H1 (cell line): ENCODE results near the gene PDE4B. TPM values are rescaled to one million over a fixed set of nuclear protein-coding genes. Genes with fewer than 3 reads are reported as not detected.

Source experiments
- CTCF ChIA-PET: fragments of 300-600 bp; sonication (Branson Sonifier 250); formaldehyde crosslinking; loops from one replicate; lab custom pipeline; 2021; ENCODE audit not compliant: partially characterized antibody; lab: Charles Lee
- POLR2A ChIA-PET: fragments of 300-600 bp; sonication (Branson Sonifier 250); formaldehyde crosslinking; loops from one replicate; lab custom pipeline; 2021; ENCODE audit warnings: inconsistent platforms; ENCODE audit not compliant: partially characterized antibody; lab: Charles Lee
- DNase-seq, 2 experiments: peaks; one replicate each; pipeline versions ENCODE4 v3.0.0 to v3.0.0-alpha.2; 2010 to 2022; ENCODE audit warnings: low spot score in 2 of 2, low read depth in 1 of 2, mixed read lengths in 1 of 2
- FAIRE-seq: peaks from 2 replicates; lab custom pipeline; 2011; peaks lifted over from hg19 to GRCh38; lab: Jason Lieb, UNC
- H2AFZ ChIP-seq: 2 replicates; pipeline ENCODE4 v1.8.1; 2012; ENCODE audit warnings: low read length, inconsistent platforms
- H2AK5ac ChIP-seq: 2 replicates; pipeline ENCODE4 v1.6.1; 2013; ENCODE audit warnings: low read depth, low read length
- H2BK120ac ChIP-seq: replicated peaks from 2 replicates; pipeline ENCODE3; 2013; ENCODE audit warnings: low read depth, low read length, inconsistent platforms
- H2BK12ac ChIP-seq: 2 replicates; pipeline ENCODE4 v1.6.1; 2013; ENCODE audit warnings: low read depth, low read length
- H2BK15ac ChIP-seq: 2 replicates; pipeline ENCODE4 v1.6.1; 2013; ENCODE audit warnings: low read length
- H2BK20ac ChIP-seq: 2 replicates; pipeline ENCODE4 v1.6.1; 2013; ENCODE audit warnings: low read length
- H2BK5ac ChIP-seq: 2 replicates; pipeline ENCODE4 v1.6.1; 2013; ENCODE audit warnings: low read depth, low read length
- H3K14ac ChIP-seq: 2 replicates; pipeline ENCODE4 v1.6.1; 2013; ENCODE audit warnings: inconsistent platforms; ENCODE audit not compliant: insufficient read length
- H3K18ac ChIP-seq: 2 replicates; pipeline ENCODE4 v1.6.1; 2013; ENCODE audit warnings: low read length; ENCODE audit errors: extremely low read depth
- H3K23ac ChIP-seq: 2 replicates; pipeline ENCODE4 v1.6.1; 2013; ENCODE audit warnings: inconsistent platforms; ENCODE audit not compliant: insufficient read length
- H3K23me2 ChIP-seq: 2 replicates; pipeline ENCODE4 v1.6.1; 2013; ENCODE audit warnings: low read depth, low read length
- H3K27ac ChIP-seq: 2 replicates; pipeline ENCODE4 v1.6.1; 2011; ENCODE audit warnings: low read depth, low read length, inconsistent platforms
- H3K27me3 ChIP-seq, 4 experiments: replicated peaks in 1 of 4; 1 replicate in 1 of 4; 2 replicates in 3 of 4; pipeline versions ENCODE4 v1.6.1 to v1.8.1; 2011 to 2013; ENCODE audit warnings: low read length in 3 of 4, mild to moderate bottlenecking in 3 of 4, inconsistent platforms in 2 of 4, mixed read lengths in 2 of 4, moderate library complexity in 1 of 4; ENCODE audit not compliant: control insufficient read depth in 3 of 4, insufficient read depth in 3 of 4; ENCODE audit errors: extremely low read depth in 1 of 4
- H3K36me3 ChIP-seq, 4 experiments: 2 replicates each; pipeline versions ENCODE4 v1.6.1 to v1.8.1; 2011 to 2013; ENCODE audit warnings: mild to moderate bottlenecking in 4 of 4, low read length in 3 of 4, moderate library complexity in 2 of 4, control low read depth in 1 of 4, inconsistent platforms in 1 of 4; ENCODE audit not compliant: insufficient read depth in 4 of 4, control insufficient read depth in 2 of 4
- H3K4ac ChIP-seq: replicated peaks from 2 replicates; pipeline ENCODE3; 2013; ENCODE audit warnings: low read length, low read depth, mixed read lengths, inconsistent platforms; ENCODE audit not compliant: insufficient read length
- H3K4me1 ChIP-seq, 4 experiments: replicated peaks in 1 of 4; 1 replicate in 1 of 4; 2 replicates in 3 of 4; pipeline versions ENCODE4 v1.6.1 to v1.8.1; 2011 to 2013; ENCODE audit warnings: low read length in 3 of 4, inconsistent platforms in 2 of 4, mixed read lengths in 1 of 4; ENCODE audit not compliant: insufficient read depth in 4 of 4, control insufficient read depth in 3 of 4
- H3K4me2 ChIP-seq, 2 experiments: 2 replicates each; pipeline versions ENCODE4 v1.6.1 to v1.8.1; 2011 to 2013; ENCODE audit warnings: low read depth in 2 of 2, low read length in 2 of 2, control low read depth in 1 of 2, inconsistent platforms in 1 of 2, mild to moderate bottlenecking in 1 of 2; ENCODE audit not compliant: insufficient read depth in 1 of 2
- H3K4me3 ChIP-seq, 4 experiments: fragments of 200-600, 300-600 bp in 1 of 4; sonication (generic), shearing (Covaris generic), sonication (Bioruptor Twin) in 1 of 4; 2 replicates each; pipeline versions ENCODE4 v1.5.1 to v1.8.1; 2011 to 2016; ENCODE audit warnings: low read length in 4 of 4, low read depth in 3 of 4, control low read depth in 2 of 4, inconsistent platforms in 2 of 4, mild to moderate bottlenecking in 2 of 4, mixed read lengths in 1 of 4, moderate library complexity in 1 of 4; ENCODE audit not compliant: insufficient read depth in 2 of 4; ENCODE audit errors: extremely low read depth in 1 of 4
- H3K56ac ChIP-seq: replicated peaks from 2 replicates; pipeline ENCODE3; 2013; ENCODE audit warnings: low read depth, mild to moderate bottlenecking, mixed read lengths, low read length, inconsistent platforms; ENCODE audit not compliant: insufficient read length
- H3K79me1 ChIP-seq: 2 replicates; pipeline ENCODE4 v1.6.1; 2013; ENCODE audit warnings: low read depth, low read length, control low read depth
- H3K79me2 ChIP-seq, 2 experiments: 2 replicates each; pipeline versions ENCODE4 v1.6.1 to v1.8.1; 2012 to 2013; ENCODE audit warnings: low read length in 2 of 2, mild to moderate bottlenecking in 2 of 2, inconsistent platforms in 1 of 2; ENCODE audit not compliant: insufficient read depth in 2 of 2, control insufficient read depth in 1 of 2
- H3K9ac ChIP-seq, 4 experiments: replicated peaks in 1 of 4; 1 replicate in 1 of 4; 2 replicates in 3 of 4; pipeline versions ENCODE4 v1.6.1 to v1.8.1; 2011 to 2013; ENCODE audit warnings: low read depth in 3 of 4, low read length in 3 of 4, control low read depth in 2 of 4, mild to moderate bottlenecking in 2 of 4, moderate library complexity in 2 of 4, inconsistent platforms in 1 of 4; ENCODE audit errors: extremely low read depth in 1 of 4
- H3K9me3 ChIP-seq, 2 experiments: 2 replicates each; pipeline versions ENCODE4 v1.6.1 to v1.8.1; 2012 to 2013; ENCODE audit warnings: mild to moderate bottlenecking in 2 of 2, moderate library complexity in 2 of 2, control low read depth in 1 of 2, inconsistent platforms in 1 of 2, low read depth in 1 of 2, low read length in 1 of 2, mixed read lengths in 1 of 2; ENCODE audit not compliant: insufficient read depth in 2 of 2
- H4K20me1 ChIP-seq, 2 experiments: replicated peaks in 1 of 2; 2 replicates each; pipeline versions ENCODE3 to v1.8.1; 2011 to 2013; ENCODE audit warnings: inconsistent platforms in 2 of 2, low read length in 2 of 2, mild to moderate bottlenecking in 1 of 2; ENCODE audit not compliant: insufficient read depth in 2 of 2, control insufficient read depth in 1 of 2
- H4K5ac ChIP-seq: 2 replicates; pipeline ENCODE4 v1.6.1; 2013; ENCODE audit warnings: low read length, low read depth, mixed read lengths, inconsistent platforms; ENCODE audit not compliant: insufficient read length
- H4K8ac ChIP-seq: 2 replicates; pipeline ENCODE4 v1.8.0; 2013; ENCODE audit warnings: mild to moderate bottlenecking, moderate library complexity, low read length, inconsistent platforms; ENCODE audit not compliant: insufficient read depth; ENCODE audit errors: extremely low read depth
- H4K91ac ChIP-seq: replicated peaks from 2 replicates; pipeline ENCODE3; 2013; ENCODE audit warnings: low read length, mixed read lengths, inconsistent platforms; ENCODE audit not compliant: insufficient read length
- CTBP2 ChIP-seq: IDR thresholded peaks from 2 replicates; pipeline ENCODE4 v1.7.0; 2011; ENCODE audit warnings: borderline replicate concordance, mild to moderate bottlenecking, moderate library complexity, mixed read lengths, low read length; ENCODE audit not compliant: insufficient read depth, insufficient read length
- GTF2F1 ChIP-seq: IDR thresholded peaks from 2 replicates; pipeline ENCODE4 v1.6.1; 2012; ENCODE audit warnings: low read depth, low read length, improper control_type of control experiment, borderline replicate concordance
- MAFK ChIP-seq: IDR thresholded peaks from 2 replicates; pipeline ENCODE4 v1.6.1; 2012; ENCODE audit warnings: low read depth, mild to moderate bottlenecking, improper control_type of control experiment, low read length
- RAD21 ChIP-seq, 2 experiments: IDR thresholded peaks in 1 of 2; conservative IDR thresholded peaks in 1 of 2; 2 replicates each; pipeline ENCODE4 v1.6.1; 2011; ENCODE audit warnings: low read depth in 2 of 2, low read length in 2 of 2, improper control_type of control experiment in 1 of 2, inconsistent platforms in 1 of 2, mild to moderate bottlenecking in 1 of 2, moderate library complexity in 1 of 2
- WGBS, 2 experiments: shearing (Covaris generic) in 1 of 2; methylation state at CpG; one replicate each; pipeline versions ENCODE4 v1.1.6 to v1.1.7; 2013 to 2015; ENCODE audit warnings: low lambda C conversion rate in 2 of 2, mixed read lengths in 2 of 2, inconsistent platforms in 1 of 2, low coverage in 1 of 2, missing lambda C conversion rate in 1 of 2; ENCODE audit not compliant: insufficient replicate concordance in 2 of 2, insufficient coverage in 1 of 2, insufficient read length in 1 of 2; ENCODE audit errors: extremely low coverage in 1 of 2, missing lambda C conversion rate in 1 of 2; 5-methylcytosine and 5-hydroxymethylcytosine counted together
- polyA plus RNA-seq, 7 experiments: library from polyadenylated mRNA; depleted of rRNA in 3 of 7; stranded (reverse) in 5 of 7; unstranded in 2 of 7; fragments of >200 nt in 5 of 7; fragments of 200-250 nt in 2 of 7; gene quantifications; 1 replicate in 5 of 7; 2 replicates in 1 of 7; 4 replicates in 1 of 7; pipeline versions ENCODE4 v1.2.1 to v1.2.3, GENCODE V29; 2011 to 2013; ENCODE audit warnings: missing spikeins in 2 of 7, mixed read lengths in 2 of 7
- total RNA-seq: library from RNA; stranded (reverse); fragmentation: NEBNext Ultra II Directional; extraction: Animal tissue kit (Norgen Biotek cat#: 25700); gene quantifications from 2 replicates; pipeline ENCODE4 v1.2.1, GENCODE V29; 2021
- TF ChIP-seq, protein P1 (sequence below): IDR thresholded peaks from 2 replicates; pipeline ENCODE4 v1.6.1; 2012; ENCODE audit warnings: low read length, inconsistent platforms

Gene PDE4B
- total and polyA plus RNA-seq, 2 of the 8 experiments (the other 6 are each of a cell fraction or from before 2014, with no cell fraction given) = 5.0 to 15.1 TPM

DNA sequence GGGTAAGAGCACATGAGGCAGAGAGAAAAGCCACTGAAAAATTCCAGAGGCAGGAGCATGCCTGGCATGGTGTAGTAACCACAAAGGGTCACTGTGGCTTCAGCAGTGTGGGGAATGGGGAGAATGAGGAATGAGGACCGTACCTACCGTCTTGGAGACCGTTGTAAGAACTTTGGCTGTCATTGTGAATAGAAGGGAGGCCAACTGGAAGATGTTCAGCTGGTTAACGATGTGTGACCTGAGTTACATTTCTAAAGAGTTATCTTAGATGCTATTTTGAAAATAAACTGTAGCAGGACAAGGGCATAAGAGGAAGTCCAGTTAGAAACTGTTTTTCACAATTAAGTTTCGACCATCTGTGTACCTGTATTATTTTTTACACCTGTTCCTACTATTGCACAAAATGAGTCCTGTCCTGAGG lies 375.8 kb downstream of the PDE4B start:
- Histone ChIP-seq H2AFZ (no peak overlapping the region), H3K4me2 (no peak overlapping the region), H3K4me1 (no peaks in the 10 kb centered on the region), H2BK20ac (no peak overlapping the region), H3K79me2 (no peaks in the 10 kb centered on the region), H4K91ac (no peak overlapping the region), H2AK5ac (no peak overlapping the region), H2BK120ac (no peak overlapping the region), H3K36me3 (no peaks in the 10 kb centered on the region), H3K18ac (no peak overlapping the region), H3K79me1 (no peaks in the 10 kb centered on the region), H2BK12ac (no peak overlapping the region), H3K9me3 (no peaks in the 10 kb centered on the region), H3K23me2 (no peaks in the 10 kb centered on the region), H3K4me3 (no peak overlapping the region), H3K23ac (no peak overlapping the region), H3K9ac (no peak overlapping the region; a peak in 1 of 7 replicates), H3K14ac (no peak overlapping the region), H3K27ac (no peak overlapping the region), H2BK15ac (no peak overlapping the region), H4K20me1 (no peaks in the 10 kb centered on the region), H3K27me3 (no peaks in the 10 kb centered on the region), H2BK5ac (no peak overlapping the region), H4K8ac (no peak overlapping the region), H3K4ac (no peak overlapping the region), H3K56ac (no peak overlapping the region), H4K5ac (no peak overlapping the region)
- FAIRE-seq (no peak), DNase-seq (no peak)
- CTCF ChIA-PET = no interaction called here
- POLR2A ChIA-PET = no interaction called here
- WGBS, 2 experiments = 90% methylated on average over 5 of the region's 5 CpGs; no CpG with 5 or more reads in 1 of the 2 experiments
- TF ChIP-seq MAFK = no peak
- TF ChIP-seq GTF2F1 = no peak
- TF ChIP-seq CTBP2 = no peak
- peak in 1 of 2 experiments; percentile 15; a peak in 1 of 4 replicates for TF ChIP-seq RAD21 (IDR thresholded peaks at IDR 0.05 in 1 of 2, conservative IDR thresholded peaks at IDR 0.05 in 1 of 2; ENCODE audit: low read depth in 2 of 2, low read length in 2 of 2)
- TF ChIP-seq, protein P1, sequence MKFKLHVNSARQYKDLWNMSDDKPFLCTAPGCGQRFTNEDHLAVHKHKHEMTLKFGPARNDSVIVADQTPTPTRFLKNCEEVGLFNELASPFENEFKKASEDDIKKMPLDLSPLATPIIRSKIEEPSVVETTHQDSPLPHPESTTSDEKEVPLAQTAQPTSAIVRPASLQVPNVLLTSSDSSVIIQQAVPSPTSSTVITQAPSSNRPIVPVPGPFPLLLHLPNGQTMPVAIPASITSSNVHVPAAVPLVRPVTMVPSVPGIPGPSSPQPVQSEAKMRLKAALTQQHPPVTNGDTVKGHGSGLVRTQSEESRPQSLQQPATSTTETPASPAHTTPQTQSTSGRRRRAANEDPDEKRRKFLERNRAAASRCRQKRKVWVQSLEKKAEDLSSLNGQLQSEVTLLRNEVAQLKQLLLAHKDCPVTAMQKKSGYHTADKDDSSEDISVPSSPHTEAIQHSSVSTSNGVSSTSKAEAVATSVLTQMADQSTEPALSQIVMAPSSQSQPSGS = no peak
